GM06990 (cell line): ENCODE data around the gene RNF113B.

ENCODE experiments used
- DNase-seq: peaks from one replicate; pipeline ENCODE4 v3.0.0-alpha.2; 2011; ENCODE audit not compliant: insufficient read length; ENCODE audit errors: extremely low read depth
- H3K27me3 ChIP-seq: replicated peaks from 2 replicates; pipeline ENCODE4 v1.6.0; 2011; ENCODE audit warnings: low read length; ENCODE audit not compliant: control insufficient read depth, insufficient read depth
- H3K36me3 ChIP-seq: 2 replicates; pipeline ENCODE4 v1.5.1; 2011; ENCODE audit warnings: low read length; ENCODE audit not compliant: control insufficient read depth, insufficient read depth
- H3K4me3 ChIP-seq: replicated peaks from 2 replicates; pipeline ENCODE4 v1.5.1; 2011; ENCODE audit warnings: low read depth, mild to moderate bottlenecking, control low read depth, low read length
- TF ChIP-seq, protein P1 (sequence below): IDR thresholded peaks from 2 replicates; pipeline ENCODE4 v1.5.1; 2011; ENCODE audit warnings: low read length, control low read depth, mild to moderate bottlenecking, inconsistent platforms; ENCODE audit not compliant: insufficient read depth, poor library complexity, severe bottlenecking

The RNF113B gene

DNA sequence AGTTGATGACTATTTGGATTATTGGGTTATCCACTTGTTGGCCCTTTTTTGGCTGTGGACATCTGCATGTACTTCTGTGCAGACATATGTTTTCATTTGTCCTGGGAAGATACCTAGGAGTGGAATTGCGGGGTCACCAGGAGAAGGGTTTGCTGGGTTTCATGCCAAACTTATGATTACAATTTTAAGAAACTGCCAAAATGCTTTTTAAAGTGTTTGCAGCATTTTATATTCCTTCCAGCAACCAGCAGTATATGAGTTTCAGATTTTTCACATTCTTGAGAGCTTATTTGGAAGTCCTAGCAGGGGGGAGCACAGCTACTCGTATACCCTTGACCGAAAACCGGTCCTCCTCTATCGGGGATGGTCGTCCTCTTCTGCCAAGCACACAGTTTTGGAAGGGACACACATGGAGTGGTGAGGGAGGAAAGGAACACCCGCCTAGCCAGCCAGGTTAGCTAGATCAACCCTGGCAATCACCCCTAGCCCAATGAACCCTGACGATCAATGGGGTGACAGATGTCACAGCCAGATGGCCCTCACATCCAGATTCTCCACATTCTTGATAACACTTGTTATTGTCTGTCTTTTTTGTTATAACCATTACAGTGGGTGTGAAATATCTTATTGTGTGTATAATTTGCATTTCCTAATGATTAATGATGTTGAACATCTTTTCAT lies 26.7 kb upstream of the RNF113B start:
- DNase-seq = no peak
- Histone ChIP-seq H3K27me3 (no peaks in the 10 kb centered on the region), H3K4me3 (no peak overlapping the region), H3K36me3 (no peaks in the 10 kb centered on the region)
- TF ChIP-seq, protein P1, sequence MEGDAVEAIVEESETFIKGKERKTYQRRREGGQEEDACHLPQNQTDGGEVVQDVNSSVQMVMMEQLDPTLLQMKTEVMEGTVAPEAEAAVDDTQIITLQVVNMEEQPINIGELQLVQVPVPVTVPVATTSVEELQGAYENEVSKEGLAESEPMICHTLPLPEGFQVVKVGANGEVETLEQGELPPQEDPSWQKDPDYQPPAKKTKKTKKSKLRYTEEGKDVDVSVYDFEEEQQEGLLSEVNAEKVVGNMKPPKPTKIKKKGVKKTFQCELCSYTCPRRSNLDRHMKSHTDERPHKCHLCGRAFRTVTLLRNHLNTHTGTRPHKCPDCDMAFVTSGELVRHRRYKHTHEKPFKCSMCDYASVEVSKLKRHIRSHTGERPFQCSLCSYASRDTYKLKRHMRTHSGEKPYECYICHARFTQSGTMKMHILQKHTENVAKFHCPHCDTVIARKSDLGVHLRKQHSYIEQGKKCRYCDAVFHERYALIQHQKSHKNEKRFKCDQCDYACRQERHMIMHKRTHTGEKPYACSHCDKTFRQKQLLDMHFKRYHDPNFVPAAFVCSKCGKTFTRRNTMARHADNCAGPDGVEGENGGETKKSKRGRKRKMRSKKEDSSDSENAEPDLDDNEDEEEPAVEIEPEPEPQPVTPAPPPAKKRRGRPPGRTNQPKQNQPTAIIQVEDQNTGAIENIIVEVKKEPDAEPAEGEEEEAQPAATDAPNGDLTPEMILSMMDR = no peak

DNA sequence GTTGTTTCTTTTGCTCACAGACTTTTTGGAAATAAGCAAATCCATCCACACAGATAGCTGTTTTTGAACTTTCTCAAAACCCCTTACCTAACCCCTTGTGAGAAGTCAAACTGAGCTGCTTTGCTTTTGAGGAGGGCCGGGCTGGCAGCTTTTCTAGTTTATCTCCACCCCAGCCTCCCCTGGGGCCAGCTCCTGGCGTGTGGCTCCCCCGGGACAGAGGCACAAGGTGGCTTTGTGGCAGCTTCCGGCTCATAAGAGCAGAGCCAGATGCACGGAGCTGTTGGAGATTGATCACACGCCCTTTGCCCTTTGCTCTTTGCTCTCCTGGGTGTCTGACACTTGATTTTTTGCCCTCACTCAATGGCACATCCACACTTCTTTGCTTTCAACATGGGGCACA lies 24.9 kb upstream of the RNF113B start:
- no peaks in the 10 kb centered on the region for H3K36me3 ChIP-seq
- TF ChIP-seq, protein P1 = no peak
- DNase-seq = no peak
- no peaks in the 10 kb centered on the region for H3K27me3 ChIP-seq
- H3K4me3 ChIP-seq = no peak overlapping the region; the same call in 1 of the 2 replicates

GRCh38 chr13:98201189-98201588 lies 24.1 kb upstream of the RNF113B start:
- no peak for DNase-seq
- Histone ChIP-seq H3K27me3 (no peaks in the 10 kb centered on the region), H3K36me3 (no peaks in the 10 kb centered on the region), H3K4me3 (no peak overlapping the region)
- TF ChIP-seq, protein P1 = no peak

GRCh38 chr13:98200211-98200878 lies 23.3 kb upstream of the RNF113B start:
- Histone ChIP-seq H3K4me3 (no peak overlapping the region), H3K27me3 (no peaks in the 10 kb centered on the region), H3K36me3 (no peaks in the 10 kb centered on the region)
- no peak for DNase-seq
- TF ChIP-seq, protein P1 = no peak

GRCh38 chr13:98199480-98199879 lies 22.4 kb upstream of the RNF113B start:
- Histone ChIP-seq H3K4me3 (no peak overlapping the region), H3K27me3 (no peaks in the 10 kb centered on the region), H3K36me3 (no peaks in the 10 kb centered on the region)
- TF ChIP-seq, protein P1 = no peak
- no peak for DNase-seq
